Measurements from ENCODE around the gene MRPS16. TPM values are rescaled to one million over a fixed set of nuclear protein-coding genes. Genes with fewer than 3 reads are reported as not detected.

MRPS16 gene
- total RNA-seq, 4 donors from 2014 or later, result 37.4 to 43.5 (median 40.3) TPM

DNA sequence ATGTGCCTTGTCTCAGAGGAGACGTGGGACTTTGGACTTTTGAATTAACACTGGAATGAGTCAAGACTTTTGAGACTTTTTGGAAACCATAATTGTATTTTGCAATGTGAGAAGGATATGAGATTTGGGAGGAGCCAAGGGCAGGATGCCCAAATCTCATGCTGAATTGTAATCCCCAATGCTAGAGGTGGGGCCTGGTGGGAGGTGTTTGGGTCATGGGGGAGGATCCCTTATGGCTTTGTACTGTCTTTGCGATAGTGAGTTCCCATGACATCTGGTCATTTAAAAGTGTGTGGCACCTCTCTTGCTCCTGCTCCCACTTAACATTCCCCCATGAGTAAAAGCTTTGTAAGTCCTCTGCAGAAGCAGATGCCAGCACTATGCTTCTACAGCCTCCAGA is 44.6 kb downstream of the MRPS16 start:
- peak; percentile 63 for ATAC-seq
- WGBS, 2 donors (ENCODE audit: low coverage in 1 of 2), result 67 to 82% methylated on average over 1 to 2 of the region's 2 CpGs
- H3K27ac ChIP-seq, result no peak overlapping the region
- H3K4me3 ChIP-seq, result no peak overlapping the region
- H3K9me3 ChIP-seq, result no peaks in the 10 kb centered on the region
- H3K4me1 ChIP-seq, result peaks cover 0 to 9% (median 0%) of the 10 kb centered on the region in 3 donors
- peaks cover 0 to 28% of the 10 kb centered on the region in 2 donors for H3K36me3 ChIP-seq
- TF ChIP-seq EP300 (IDR thresholded peaks at IDR 0.05), result no peak
- TF ChIP-seq, protein P1, sequence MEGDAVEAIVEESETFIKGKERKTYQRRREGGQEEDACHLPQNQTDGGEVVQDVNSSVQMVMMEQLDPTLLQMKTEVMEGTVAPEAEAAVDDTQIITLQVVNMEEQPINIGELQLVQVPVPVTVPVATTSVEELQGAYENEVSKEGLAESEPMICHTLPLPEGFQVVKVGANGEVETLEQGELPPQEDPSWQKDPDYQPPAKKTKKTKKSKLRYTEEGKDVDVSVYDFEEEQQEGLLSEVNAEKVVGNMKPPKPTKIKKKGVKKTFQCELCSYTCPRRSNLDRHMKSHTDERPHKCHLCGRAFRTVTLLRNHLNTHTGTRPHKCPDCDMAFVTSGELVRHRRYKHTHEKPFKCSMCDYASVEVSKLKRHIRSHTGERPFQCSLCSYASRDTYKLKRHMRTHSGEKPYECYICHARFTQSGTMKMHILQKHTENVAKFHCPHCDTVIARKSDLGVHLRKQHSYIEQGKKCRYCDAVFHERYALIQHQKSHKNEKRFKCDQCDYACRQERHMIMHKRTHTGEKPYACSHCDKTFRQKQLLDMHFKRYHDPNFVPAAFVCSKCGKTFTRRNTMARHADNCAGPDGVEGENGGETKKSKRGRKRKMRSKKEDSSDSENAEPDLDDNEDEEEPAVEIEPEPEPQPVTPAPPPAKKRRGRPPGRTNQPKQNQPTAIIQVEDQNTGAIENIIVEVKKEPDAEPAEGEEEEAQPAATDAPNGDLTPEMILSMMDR (IDR thresholded peaks at IDR 0.05), result no peak
- no peak for TF ChIP-seq POLR2A (IDR thresholded peaks at IDR 0.05)
- no peak for TF ChIP-seq POLR2AphosphoS5 (IDR thresholded peaks at IDR 0.05)
- no peaks in the 10 kb centered on the region for H3K27me3 ChIP-seq

GRCh38 chr10:73206385-73206784 is 46.1 kb downstream of the MRPS16 start:
- TF ChIP-seq EP300 (IDR thresholded peaks at IDR 0.05), result no peak
- no peak for TF ChIP-seq POLR2A (IDR thresholded peaks at IDR 0.05)
- TF ChIP-seq POLR2AphosphoS5 (IDR thresholded peaks at IDR 0.05), result no peak
- TF ChIP-seq, protein P1 (IDR thresholded peaks at IDR 0.05), result no peak
- Histone ChIP-seq H3K9me3 (no peaks in the 10 kb centered on the region), H3K27ac (no peak overlapping the region), H3K4me3 (no peak overlapping the region), H3K4me1 (no peaks in the 10 kb centered on the region), H3K36me3 (peaks cover 0 to 39% of the 10 kb centered on the region in 2 donors), H3K27me3 (no peaks in the 10 kb centered on the region)
- no peak for ATAC-seq
- 83 to 95% methylated on average over 1 to 3 of the region's 5 CpGs for WGBS, 2 donors (ENCODE audit: low coverage in 1 of 2)

- peaks cover 0 to 40% of the 10 kb centered on the region in 2 donors for H3K36me3 ChIP-seq
These were observed 46.6 kb downstream of the MRPS16 start for GRCh38 chr10:73205890-73206289.

GRCh38 chr10:73205081-73205480 is 47.4 kb downstream of the MRPS16 start:
- TF ChIP-seq, protein P1 (IDR thresholded peaks at IDR 0.05), result no peak
- TF ChIP-seq EP300 (IDR thresholded peaks at IDR 0.05), result no peak
- TF ChIP-seq POLR2AphosphoS5 (IDR thresholded peaks at IDR 0.05), result no peak
- no peak for TF ChIP-seq POLR2A (IDR thresholded peaks at IDR 0.05)
- Histone ChIP-seq H3K9me3 (no peaks in the 10 kb centered on the region), H3K4me1 (no peaks in the 10 kb centered on the region), H3K27ac (no peak overlapping the region), H3K27me3 (no peaks in the 10 kb centered on the region), H3K4me3 (no peak overlapping the region), H3K36me3 (peaks cover 0 to 40% of the 10 kb centered on the region in 2 donors)
- ATAC-seq, result no peak
- 83 to 84% methylated on average over 2 to 3 of the region's 3 CpGs for WGBS, 2 donors (ENCODE audit: low coverage in 1 of 2)

More at GRCh38 chr10:73205890-73206289, 46.6 kb downstream of the MRPS16 start:
- no peak overlapping the region for H3K27ac ChIP-seq
- H3K27me3 ChIP-seq, result no peaks in the 10 kb centered on the region
- no peak for ATAC-seq
- 100% methylated on average over 1 of the region's 1 CpG for whole genome bisulfite sequencing, 2 donors (ENCODE audit: low coverage in 1 of 2)
- H3K4me1 ChIP-seq, result no peaks in the 10 kb centered on the region
- no peak overlapping the region for H3K4me3 ChIP-seq
- TF ChIP-seq POLR2AphosphoS5 (IDR thresholded peaks at IDR 0.05) (no peak), EP300 (IDR thresholded peaks at IDR 0.05) (no peak), POLR2A (IDR thresholded peaks at IDR 0.05) (no peak)
- TF ChIP-seq, protein P1 (IDR thresholded peaks at IDR 0.05), result no peak
- no peaks in the 10 kb centered on the region for H3K9me3 ChIP-seq

Small RNA genes within 50 kb of the gene (small RNA-seq; reads per million reads assigned to genes)
- 0 reads per million in 4 donors for gene RNU6-833P

Other genes with a start within 250 kb of the MRPS16 start
- 10 to 100 TPM; 23.3 to 36.2 (median 30.4) TPM for gene P4HA1, start 155.8 kb downstream of the MRPS16 start, total RNA-seq
- gene NUDT13, start 142.2 kb downstream of the MRPS16 start, total RNA-seq, result 1 to 10 TPM; 1.1 to 4.6 (median 3.9) TPM
- gene ECD, start 84.6 kb downstream of the MRPS16 start, total RNA-seq, result 10 to 100 TPM; 27.3 to 35.0 (median 30.5) TPM
- gene FAM149B1, start 84.5 kb downstream of the MRPS16 start, total RNA-seq, result 10 to 100 TPM; 10.9 to 16.2 (median 15.2) TPM
- 10 to 100 TPM; 11.8 to 20.2 (median 14.3) TPM for gene DNAJC9, start 5.4 kb downstream of the MRPS16 start, total RNA-seq
- 1 to 10 TPM; 1.1 to 1.8 (median 1.2) TPM for gene CFAP70, start 106.2 kb upstream of the MRPS16 start, total RNA-seq
- gene ANXA7, start 161.4 kb upstream of the MRPS16 start, total RNA-seq, result 100 to 1,000 TPM; 119 to 144 (median 131) TPM
- 1 to 10 TPM in 3 of 4 donors, under 1 TPM in 1; 0.32 to 3.9 (median 2.4) TPM for gene MSS51, start 180.9 kb upstream of the MRPS16 start, total RNA-seq
- gene PPP3CB, start 243.4 kb upstream of the MRPS16 start, total RNA-seq, result 100 to 1,000 TPM in 1 of 4 donors, 10 to 100 TPM in 3; 69.2 to 121 (median 75.4) TPM

All from gastroesophageal sphincter (tissue), 4 donors.